NT2/D1 (cell line): ENCODE measurements around the gene MAML1.

Source experiments
- DNase-seq: peaks from one replicate; pipeline ENCODE4 v3.0.0-alpha.2; 2011; ENCODE audit warnings: low read depth, low spot score
- H3K27me3 ChIP-seq: 2 replicates; pipeline ENCODE4 v1.6.0; 2011; ENCODE audit warnings: mild to moderate bottlenecking; ENCODE audit not compliant: insufficient read length, insufficient read depth
- H3K36me3 ChIP-seq: 2 replicates; pipeline ENCODE4 v1.6.1; 2011; ENCODE audit warnings: mild to moderate bottlenecking, low read length, mixed read lengths; ENCODE audit not compliant: insufficient read depth, insufficient read length
- H3K4me1 ChIP-seq: 2 replicates; pipeline ENCODE4 v1.5.1; 2011; ENCODE audit not compliant: insufficient read depth, insufficient read length
- H3K4me3 ChIP-seq: 2 replicates; pipeline ENCODE4 v1.5.1; 2011; ENCODE audit warnings: low read depth; ENCODE audit not compliant: insufficient read length
- H3K9ac ChIP-seq: 2 replicates; pipeline ENCODE4 v1.6.0; 2011; ENCODE audit warnings: low read depth; ENCODE audit not compliant: insufficient read length
- H3K9me3 ChIP-seq: 2 replicates; pipeline ENCODE4 v1.5.1; 2011; ENCODE audit warnings: mild to moderate bottlenecking, low read length; ENCODE audit not compliant: insufficient read depth
- SUZ12 ChIP-seq: IDR thresholded peaks from 2 replicates; pipeline ENCODE4 v1.6.1; 2011; ENCODE audit not compliant: insufficient read length, insufficient read depth; ENCODE audit errors: extremely low read depth
- YY1 ChIP-seq: IDR thresholded peaks from 2 replicates; pipeline ENCODE4 v1.6.1; 2011; ENCODE audit not compliant: insufficient read length, insufficient read depth
- ZNF274 ChIP-seq: IDR thresholded peaks from 2 replicates; pipeline ENCODE4 v1.6.1; 2011; ENCODE audit warnings: mild to moderate bottlenecking, low read depth, low read length

The MAML1 gene

DNA sequence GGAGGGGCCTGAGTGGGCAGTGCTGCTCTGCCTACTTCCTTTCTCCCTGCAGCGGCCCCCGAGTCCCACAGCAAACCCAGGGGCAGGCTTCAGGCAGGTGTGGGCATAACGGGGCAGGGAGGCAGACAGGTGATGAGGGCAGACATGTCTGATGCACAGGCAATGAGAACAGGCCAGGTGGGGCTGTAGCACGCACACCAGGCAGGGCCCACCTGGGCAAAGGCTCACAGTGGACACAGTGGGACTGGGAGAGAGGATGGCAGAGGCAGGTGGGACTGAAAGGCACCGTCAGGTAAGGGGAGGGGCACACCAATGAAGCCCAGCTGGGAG lies 67.0 kb downstream of the MAML1 start:
- Histone ChIP-seq H3K9ac (no peak overlapping the region), H3K9me3 (no peaks in the 10 kb centered on the region), H3K4me3 (no peak overlapping the region), H3K27me3 (no peaks in the 10 kb centered on the region), H3K36me3 (peaks cover 50% of the 10 kb centered on the region), H3K4me1 (peaks cover 23% of the 10 kb centered on the region)
- no peak for TF ChIP-seq ZNF274
- TF ChIP-seq SUZ12: no peak
- TF ChIP-seq YY1: no peak
- DNase-seq: no peak

DNA sequence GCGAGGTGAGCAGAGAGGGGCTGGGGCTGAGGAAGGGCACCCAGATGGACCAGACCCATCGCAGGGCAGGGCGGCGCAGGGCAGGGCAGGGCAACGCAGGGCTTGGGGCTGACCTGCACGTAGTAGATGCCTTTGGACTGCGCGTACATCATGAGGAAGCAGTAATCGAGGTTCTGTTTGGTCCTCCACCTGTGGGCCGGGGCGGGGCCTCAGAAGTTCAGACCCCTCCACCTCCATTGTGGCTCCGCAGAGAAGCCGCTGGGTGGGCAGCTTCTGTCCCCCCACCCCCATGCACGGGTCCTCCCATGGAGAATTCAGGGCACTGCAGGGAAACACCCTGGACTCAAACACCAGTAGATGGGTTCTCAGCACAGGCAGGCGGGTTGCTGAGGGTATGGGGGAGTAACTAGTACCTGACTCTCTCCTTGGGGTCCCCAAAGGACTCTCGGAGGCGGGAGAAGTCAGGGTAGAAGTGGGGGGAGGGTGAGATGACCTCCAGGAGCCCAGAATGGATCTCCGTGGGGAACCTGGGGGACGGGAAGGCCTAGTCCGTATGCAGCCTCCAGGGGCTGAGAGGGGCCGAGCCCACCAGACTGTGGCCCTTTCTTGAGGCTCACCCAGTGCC lies 67.6 kb downstream of the MAML1 start:
- TF ChIP-seq SUZ12: no peak
- no peak for TF ChIP-seq ZNF274
- TF ChIP-seq YY1: no peak
- DNase-seq: no peak
- Histone ChIP-seq H3K4me3 (no peak overlapping the region), H3K36me3 (peaks cover 52% of the 10 kb centered on the region), H3K4me1 (peaks cover 24% of the 10 kb centered on the region), H3K9ac (no peak overlapping the region), H3K27me3 (no peaks in the 10 kb centered on the region), H3K9me3 (no peaks in the 10 kb centered on the region)

GRCh38 chr5:179800696-179801201 lies 68.1 kb downstream of the MAML1 start:
- no peak for TF ChIP-seq SUZ12
- TF ChIP-seq YY1: no peak
- no peak for TF ChIP-seq ZNF274
- no peaks in the 10 kb centered on the region for H3K9me3 ChIP-seq
- no peak overlapping the region for H3K4me3 ChIP-seq
- peaks cover 52% of the 10 kb centered on the region for H3K36me3 ChIP-seq
- H3K27me3 ChIP-seq: no peaks in the 10 kb centered on the region
- H3K4me1 ChIP-seq: peaks cover 26% of the 10 kb centered on the region
- DNase-seq: no peak
- H3K9ac ChIP-seq: no peak overlapping the region

DNA sequence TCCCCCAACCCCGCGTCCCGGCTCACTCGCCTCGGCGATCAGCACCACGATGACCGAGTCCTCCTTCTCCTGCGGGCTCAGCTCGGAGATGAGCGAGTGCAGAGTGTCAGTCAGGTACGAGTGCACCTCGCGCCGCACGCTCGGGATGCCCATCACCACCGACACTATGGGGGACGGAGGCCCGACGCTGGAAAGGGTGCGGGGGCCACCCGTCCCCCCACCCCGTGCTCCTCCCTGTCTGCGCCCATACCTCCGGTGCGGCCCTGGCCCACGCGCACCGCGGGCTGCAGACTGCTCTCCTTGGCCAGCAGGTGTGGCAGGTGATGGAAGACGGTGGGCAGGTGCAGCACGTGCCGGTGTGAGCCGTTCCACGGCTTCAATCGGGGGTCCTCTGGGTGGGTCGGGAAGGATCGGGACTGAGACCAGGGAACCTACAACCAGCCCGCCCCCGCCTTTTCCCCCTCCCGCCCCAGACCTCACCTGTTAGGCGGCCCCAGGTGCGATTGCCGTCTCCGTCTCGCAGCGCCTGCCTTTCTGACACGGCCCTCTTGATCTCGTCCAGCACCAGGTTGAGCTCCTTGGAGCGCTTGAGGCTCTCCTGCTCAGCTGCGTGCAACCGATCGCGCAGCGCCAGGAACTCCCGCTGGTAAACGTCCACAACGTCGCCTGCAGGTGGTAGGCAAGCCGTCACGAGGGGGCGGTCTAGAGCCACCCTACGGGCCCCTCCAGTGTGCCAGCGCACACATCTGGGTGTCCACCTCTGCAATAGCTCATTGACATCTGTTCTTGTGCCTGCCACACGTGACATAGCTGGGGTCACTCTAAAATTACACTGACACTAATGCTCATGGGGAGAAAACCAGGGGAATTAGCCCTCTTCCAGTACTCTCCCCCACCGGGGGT lies 68.9 kb downstream of the MAML1 start:
- Histone ChIP-seq H3K9me3 (no peaks in the 10 kb centered on the region), H3K36me3 (peaks cover 52% of the 10 kb centered on the region), H3K9ac (no peak overlapping the region), H3K27me3 (no peaks in the 10 kb centered on the region), H3K4me3 (no peak overlapping the region), H3K4me1 (peaks cover 26% of the 10 kb centered on the region)
- DNase-seq: no peak
- TF ChIP-seq SUZ12: no peak
- no peak for TF ChIP-seq YY1

DNA sequence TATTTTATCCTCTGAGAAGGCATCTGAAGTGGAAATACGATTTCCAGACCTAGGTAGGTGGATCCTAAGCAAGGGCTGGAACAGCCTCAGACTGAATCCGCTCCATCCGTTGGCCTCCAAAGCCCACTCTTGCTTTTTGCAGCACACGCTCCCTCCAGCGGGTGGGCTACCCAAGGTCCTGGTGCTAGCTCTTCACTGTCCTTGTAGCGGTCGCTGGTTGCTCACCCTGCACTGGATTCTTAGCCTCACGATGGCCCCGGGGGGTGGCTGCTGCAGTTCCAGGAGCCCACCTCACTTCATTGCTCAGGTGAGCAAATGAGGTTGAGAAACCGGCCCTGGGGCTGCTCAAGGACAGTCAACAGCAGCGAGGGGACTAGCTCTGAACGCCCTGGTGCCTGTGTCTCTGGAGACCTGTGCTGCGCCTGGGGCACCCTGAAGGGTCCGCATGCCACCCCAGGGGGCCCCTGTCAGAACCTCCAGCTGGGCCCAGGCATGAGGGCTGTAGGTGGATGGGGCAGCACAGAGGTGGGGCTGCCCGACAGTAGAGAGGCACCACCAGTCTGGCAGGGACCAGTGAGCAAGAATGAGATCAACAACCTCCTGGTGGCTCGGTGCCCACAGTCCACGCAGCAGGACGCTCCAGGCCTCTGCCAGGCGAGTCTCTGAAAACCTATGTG lies 69.7 kb downstream of the MAML1 start:
- Histone ChIP-seq H3K36me3 (peaks cover 45% of the 10 kb centered on the region), H3K4me1 (peaks cover 26% of the 10 kb centered on the region), H3K9ac (peak overlapping the region; percentile 4), H3K4me3 (no peak overlapping the region), H3K9me3 (no peaks in the 10 kb centered on the region), H3K27me3 (no peaks in the 10 kb centered on the region)
- no peak for DNase-seq
- TF ChIP-seq SUZ12: no peak
- no peak for TF ChIP-seq YY1
- TF ChIP-seq ZNF274: no peak

DNA sequence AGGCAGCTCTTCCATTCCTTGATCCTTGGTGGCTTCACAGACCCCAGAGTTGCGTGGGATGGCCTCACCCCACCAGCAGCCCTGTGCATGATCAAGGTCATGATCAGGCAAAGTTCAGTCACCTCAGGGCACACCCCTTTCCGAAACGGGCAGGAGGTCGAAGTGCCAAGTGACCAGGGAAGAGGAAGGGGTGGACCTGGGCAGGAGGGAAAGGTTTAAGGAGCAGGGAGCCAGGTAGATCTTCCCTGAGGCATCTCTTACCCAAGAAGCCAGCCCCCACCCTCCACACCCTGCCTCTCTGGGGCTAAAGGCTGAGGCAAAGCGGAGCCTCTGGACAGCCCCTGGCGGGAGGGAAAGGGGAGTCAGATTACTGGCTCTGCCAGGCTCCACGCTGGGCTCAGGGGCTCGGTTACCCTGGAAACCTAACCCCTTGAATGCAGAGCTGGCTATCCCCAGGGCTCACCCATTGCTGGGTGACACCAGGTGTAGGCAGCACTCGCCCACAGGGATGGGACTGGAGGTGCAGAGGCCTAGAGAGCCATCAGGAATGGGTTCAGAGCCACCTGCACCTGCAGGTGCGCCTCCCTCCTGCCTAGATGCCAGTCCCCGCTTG lies 70.4 kb downstream of the MAML1 start:
- TF ChIP-seq ZNF274 (no peak), YY1 (no peak), SUZ12 (no peak)
- no peaks in the 10 kb centered on the region for H3K9me3 ChIP-seq
- H3K4me1 ChIP-seq: peaks cover 26% of the 10 kb centered on the region
- no peak overlapping the region for H3K4me3 ChIP-seq
- peaks cover 38% of the 10 kb centered on the region for H3K36me3 ChIP-seq
- no peak overlapping the region for H3K9ac ChIP-seq
- DNase-seq: no peak
- H3K27me3 ChIP-seq: no peaks in the 10 kb centered on the region

- peaks cover 26% of the 10 kb centered on the region for H3K4me1 ChIP-seq
Observed at GRCh38 chr5:179803651-179804554, 71.3 kb downstream of the MAML1 start.

More at GRCh38 chr5:179803651-179804554, 71.3 kb downstream of the MAML1 start:
- H3K9me3 ChIP-seq: no peaks in the 10 kb centered on the region
- no peaks in the 10 kb centered on the region for H3K27me3 ChIP-seq
- no peak for TF ChIP-seq YY1
- TF ChIP-seq ZNF274: no peak
- TF ChIP-seq SUZ12: no peak
- no peak overlapping the region for H3K4me3 ChIP-seq
- peaks cover 29% of the 10 kb centered on the region for H3K36me3 ChIP-seq
- no peak for DNase-seq
- no peak overlapping the region for H3K9ac ChIP-seq
